NT2/D1 (cell line): Measurements from ENCODE around the gene TAAR6.

Source experiments
- SUZ12 ChIP-seq: IDR thresholded peaks from 2 replicates; pipeline ENCODE4 v1.6.1; 2011; ENCODE audit not compliant: insufficient read length, insufficient read depth; ENCODE audit errors: extremely low read depth
- YY1 ChIP-seq: IDR thresholded peaks from 2 replicates; pipeline ENCODE4 v1.6.1; 2011; ENCODE audit not compliant: insufficient read length, insufficient read depth
- ZNF274 ChIP-seq: IDR thresholded peaks from 2 replicates; pipeline ENCODE4 v1.6.1; 2011; ENCODE audit warnings: mild to moderate bottlenecking, low read depth, low read length

DNA sequence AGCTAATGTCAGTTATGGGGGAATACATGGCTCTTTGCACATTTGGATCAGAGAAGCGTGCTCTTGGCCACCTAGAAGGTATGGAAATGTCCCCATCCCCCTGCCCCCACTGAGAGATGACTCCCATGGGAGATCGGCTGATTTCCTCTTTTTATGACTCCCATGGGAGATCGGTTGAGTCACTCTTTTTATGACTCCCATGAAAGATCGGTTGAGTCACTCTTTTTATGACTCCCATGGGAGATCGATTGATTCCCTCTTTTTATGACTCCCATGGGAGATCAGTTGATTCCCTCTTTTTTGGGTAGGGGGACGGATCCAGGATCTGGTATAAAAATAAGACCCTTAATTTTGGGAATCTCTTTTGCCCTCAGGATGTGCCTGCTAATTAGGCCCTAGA is 42.3 kb upstream of the TAAR6 start:
- TF ChIP-seq ZNF274 (no peak), YY1 (no peak), SUZ12 (no peak)
